Lower leg skin (tissue), 3 donors: ENCODE results near the gene ZBTB20.

Experiments
- POLR2A ChIP-seq, 2 donors: fragments of 450-650 bp; IDR thresholded peaks; one replicate each; pipeline ENCODE4 v1.6.1; 2016 to 2017; ENCODE audit warnings: antibody characterized with exemption in 2 of 2, mild to moderate bottlenecking in 1 of 2, moderate library complexity in 1 of 2
- TF ChIP-seq, protein P1 (sequence below), 3 donors: fragments of 450-650 bp; IDR thresholded peaks; one replicate each; pipeline ENCODE4 v1.5.1; 2016; ENCODE audit warnings: antibody characterized with exemption in 3 of 3, mild to moderate bottlenecking in 3 of 3, moderate library complexity in 2 of 3

- TF ChIP-seq, protein P1, sequence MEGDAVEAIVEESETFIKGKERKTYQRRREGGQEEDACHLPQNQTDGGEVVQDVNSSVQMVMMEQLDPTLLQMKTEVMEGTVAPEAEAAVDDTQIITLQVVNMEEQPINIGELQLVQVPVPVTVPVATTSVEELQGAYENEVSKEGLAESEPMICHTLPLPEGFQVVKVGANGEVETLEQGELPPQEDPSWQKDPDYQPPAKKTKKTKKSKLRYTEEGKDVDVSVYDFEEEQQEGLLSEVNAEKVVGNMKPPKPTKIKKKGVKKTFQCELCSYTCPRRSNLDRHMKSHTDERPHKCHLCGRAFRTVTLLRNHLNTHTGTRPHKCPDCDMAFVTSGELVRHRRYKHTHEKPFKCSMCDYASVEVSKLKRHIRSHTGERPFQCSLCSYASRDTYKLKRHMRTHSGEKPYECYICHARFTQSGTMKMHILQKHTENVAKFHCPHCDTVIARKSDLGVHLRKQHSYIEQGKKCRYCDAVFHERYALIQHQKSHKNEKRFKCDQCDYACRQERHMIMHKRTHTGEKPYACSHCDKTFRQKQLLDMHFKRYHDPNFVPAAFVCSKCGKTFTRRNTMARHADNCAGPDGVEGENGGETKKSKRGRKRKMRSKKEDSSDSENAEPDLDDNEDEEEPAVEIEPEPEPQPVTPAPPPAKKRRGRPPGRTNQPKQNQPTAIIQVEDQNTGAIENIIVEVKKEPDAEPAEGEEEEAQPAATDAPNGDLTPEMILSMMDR (IDR thresholded peaks at IDR 0.05): no peak
- no peak for TF ChIP-seq POLR2A (IDR thresholded peaks at IDR 0.05)
These were observed 26.5 kb downstream of the ZBTB20 start for GRCh38 chr3:115120597-115120996.
